Head of caudate nucleus (tissue), 42 donors: Measurements from ENCODE around the gene RAD18.

Experiments
- DNase-seq, 42 donors: peaks; one replicate each; pipeline versions ENCODE4 v3.0.0 to v3.0.0-alpha.2; 2020 to 2021; ENCODE audit warnings: mixed read lengths in 7 of 42
- intact Hi-C: fragments of 100-400 bp; cut with DNase I; formaldehyde crosslinking; loops from one replicate; pipeline ENCODE4 v1.15.0; 2022

RAD18 gene

GRCh38 chr3:8969241-8969640 is 6.0 kb upstream of the RAD18 start:
- no peak for DNase-seq
- intact Hi-C loops = no loop called here

DNA sequence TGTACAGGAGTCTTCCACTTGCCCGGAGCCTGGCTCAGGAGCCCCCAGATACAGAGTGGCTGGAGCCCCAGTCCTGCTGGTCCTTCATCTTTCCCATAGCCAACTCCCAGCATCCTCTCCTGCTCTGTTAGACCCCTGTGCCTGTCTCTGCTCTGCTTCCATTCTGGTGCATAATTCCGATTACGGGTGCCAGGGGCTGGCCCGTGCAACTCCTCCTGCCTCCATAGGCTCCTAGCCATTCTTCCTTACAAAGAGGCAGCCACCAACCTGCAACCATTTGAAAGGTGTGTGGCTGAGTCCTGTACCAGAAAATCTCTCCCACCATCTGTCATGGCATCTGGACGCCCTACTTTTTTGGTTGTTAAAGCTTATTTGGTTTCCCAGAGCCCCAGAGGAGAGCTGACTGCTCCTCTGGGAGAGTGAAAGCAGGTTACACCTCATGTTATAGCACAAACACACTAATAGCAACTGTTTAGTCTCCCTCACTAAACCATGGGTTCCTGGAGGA is 5.2 kb upstream of the RAD18 start:
- intact Hi-C loops = no loop called here
- no peak for DNase-seq

- intact Hi-C loops = no loop called here
- DNase-seq = no peak
Measured at GRCh38 chr3:8967553-8967952, 4.3 kb upstream of the RAD18 start.

GRCh38 chr3:8966820-8967348 is 3.6 kb upstream of the RAD18 start:
- intact Hi-C loops = no loop called here
- no peak for DNase-seq

GRCh38 chr3:8966150-8966819 is 3.0 kb upstream of the RAD18 start:
- intact Hi-C loops = no loop called here
- no peak for DNase-seq

GRCh38 chr3:8964436-8965370 is 1.4 kb upstream of the RAD18 start:
- peak in 2 of 42 donors; percentile 23 to 49 for DNase-seq
- intact Hi-C loops = no loop called here

- DNase-seq = no peak
- intact Hi-C loops = no loop called here
Measured at GRCh38 chr3:8962226-8962861, 928 bp downstream of the RAD18 start.

- intact Hi-C loops = no loop called here
- no peak for DNase-seq
Measured at GRCh38 chr3:8959668-8960067, 3.6 kb downstream of the RAD18 start.

GRCh38 chr3:8954938-8955763 is 8.1 kb downstream of the RAD18 start:
- intact Hi-C loops = no loop called here
- DNase-seq = no peak

DNA sequence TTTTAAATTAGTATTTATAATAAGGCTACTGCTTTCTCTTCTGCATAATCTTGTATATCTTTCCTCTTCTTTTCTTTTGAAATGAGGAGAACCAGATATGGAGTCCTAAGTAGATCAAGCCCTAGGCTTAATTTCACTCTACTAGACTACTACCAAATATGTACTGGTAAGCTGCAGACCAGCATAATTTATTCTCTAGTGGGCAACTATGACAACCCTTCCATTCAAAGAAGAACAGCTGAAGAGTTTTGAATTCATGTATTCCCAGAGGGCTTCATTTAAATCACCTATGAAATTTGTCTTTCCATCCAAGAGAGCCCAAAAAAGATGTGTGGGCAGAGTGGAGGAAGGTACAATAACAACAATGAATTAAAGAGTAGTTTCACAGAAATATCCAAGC is 10.0 kb downstream of the RAD18 start:
- DNase-seq = no peak
- intact Hi-C loops = no loop called here

DNA sequence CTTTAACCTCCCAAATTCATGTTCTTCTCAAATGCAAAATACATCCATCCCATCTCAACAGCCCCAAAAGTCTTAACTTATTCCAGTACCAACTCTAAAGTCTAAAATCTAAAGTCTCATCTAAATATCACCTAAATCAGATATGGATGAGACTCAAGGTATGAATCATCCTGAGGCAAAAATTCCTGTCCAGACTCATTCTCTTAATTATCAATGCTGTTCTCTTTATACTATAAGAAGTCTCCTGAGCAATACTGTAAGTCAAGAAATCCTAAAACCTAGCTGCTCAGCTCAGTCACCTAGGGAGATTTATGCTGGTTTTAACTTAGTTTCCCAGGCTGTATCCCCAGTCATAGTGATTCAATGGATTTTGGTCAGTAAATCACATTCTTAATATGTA is 11.1 kb downstream of the RAD18 start:
- DNase-seq = no peak
- intact Hi-C loops = no loop called here

DNA sequence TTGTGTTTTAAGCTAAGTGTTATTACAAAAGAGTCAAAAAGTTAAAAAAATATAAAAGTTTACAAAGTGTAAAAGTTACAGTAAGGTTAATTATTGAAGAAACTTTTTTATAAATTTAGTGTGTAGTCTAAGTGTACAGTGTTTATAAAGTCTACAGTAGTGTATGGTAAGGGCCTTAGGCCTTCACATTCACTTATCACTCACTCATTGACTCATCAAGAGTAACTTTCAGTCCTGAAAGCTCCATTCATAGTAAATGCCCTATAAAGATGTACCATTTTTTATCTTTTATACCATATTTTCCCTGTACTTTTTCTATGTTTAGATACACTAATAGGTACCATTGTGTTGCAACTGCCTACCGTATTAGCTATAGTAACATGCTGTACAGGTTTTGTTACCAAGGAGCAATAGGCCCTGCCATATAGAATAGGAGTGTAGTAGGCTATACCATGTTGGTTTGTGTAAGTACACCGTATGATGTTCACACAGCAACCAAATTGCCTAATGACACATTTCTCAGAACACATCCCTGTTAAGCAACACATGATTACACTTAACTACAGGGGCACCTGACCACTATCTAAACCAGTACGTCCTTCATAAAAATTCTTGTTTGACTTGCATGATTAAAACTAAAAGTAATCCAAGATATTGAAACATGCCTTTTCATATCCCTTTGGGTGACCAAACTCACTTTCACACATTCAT is 17.2 kb downstream of the RAD18 start:
- DNase-seq = no peak
- intact Hi-C loops = no loop called here

GRCh38 chr3:8942746-8943488 is 20.4 kb downstream of the RAD18 start:
- intact Hi-C loops = no loop called here
- no peak for DNase-seq

DNA sequence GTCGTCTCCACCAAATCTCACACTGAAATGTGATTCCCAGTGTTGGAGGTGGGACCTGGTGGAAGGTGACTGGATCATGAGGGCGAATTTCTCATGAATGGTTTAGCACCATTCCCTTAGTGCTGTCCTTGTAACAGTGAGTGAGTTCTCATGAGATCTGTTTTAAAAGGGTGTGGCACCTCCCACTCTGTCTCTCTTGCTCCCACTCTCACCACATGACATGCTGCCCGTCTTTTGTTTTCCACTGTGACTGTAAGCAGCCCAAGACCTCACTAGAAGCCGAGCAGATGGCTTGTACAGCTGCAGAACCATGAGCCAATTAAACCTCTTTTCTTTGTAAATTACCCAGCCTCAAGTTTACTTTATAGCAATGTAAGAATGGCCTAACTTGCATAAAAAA is 21.2 kb downstream of the RAD18 start:
- intact Hi-C loops = no loop called here
- DNase-seq = no peak

DNA sequence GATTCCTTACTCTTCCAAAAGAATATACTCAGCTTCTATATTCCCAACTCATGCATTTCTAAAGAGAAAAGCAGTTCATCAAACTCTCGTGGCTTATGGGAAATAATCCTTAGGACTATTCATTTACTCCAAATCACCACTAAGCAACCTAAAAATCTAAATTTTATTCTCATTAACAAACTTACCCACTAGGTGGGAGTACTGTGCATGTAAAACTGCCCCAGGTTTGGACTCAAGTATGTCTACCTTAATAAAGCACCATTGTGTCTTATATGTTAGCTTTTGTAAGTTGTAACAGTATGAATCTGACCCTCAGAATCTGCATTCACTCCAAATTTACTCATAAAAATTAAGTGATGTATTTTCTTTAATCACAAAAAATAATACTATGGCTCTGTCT is 25.3 kb downstream of the RAD18 start:
- intact Hi-C loops = no loop called here
- no peak for DNase-seq

- intact Hi-C loops = no loop called here
- no peak for DNase-seq
Measured at GRCh38 chr3:8937064-8938020, 25.9 kb downstream of the RAD18 start.
